MM.1S (cell line): ENCODE measurements around the gene TSPOAP1.

ENCODE experiments used
- EZH2phosphoT487 ChIP-seq: fragments of 300-600 bp; sonication (generic); IDR thresholded peaks from 2 replicates; pipeline ENCODE4 v1.6.1; 2018; ENCODE audit warnings: antibody characterized with exemption, low read length
- TF ChIP-seq, protein P1 (sequence below): fragments of 300-600 bp; sonication (generic); IDR thresholded peaks from 2 replicates; pipeline ENCODE4 v1.5.1; 2016; ENCODE audit warnings: antibody characterized with exemption, low read length, mixed read lengths

DNA sequence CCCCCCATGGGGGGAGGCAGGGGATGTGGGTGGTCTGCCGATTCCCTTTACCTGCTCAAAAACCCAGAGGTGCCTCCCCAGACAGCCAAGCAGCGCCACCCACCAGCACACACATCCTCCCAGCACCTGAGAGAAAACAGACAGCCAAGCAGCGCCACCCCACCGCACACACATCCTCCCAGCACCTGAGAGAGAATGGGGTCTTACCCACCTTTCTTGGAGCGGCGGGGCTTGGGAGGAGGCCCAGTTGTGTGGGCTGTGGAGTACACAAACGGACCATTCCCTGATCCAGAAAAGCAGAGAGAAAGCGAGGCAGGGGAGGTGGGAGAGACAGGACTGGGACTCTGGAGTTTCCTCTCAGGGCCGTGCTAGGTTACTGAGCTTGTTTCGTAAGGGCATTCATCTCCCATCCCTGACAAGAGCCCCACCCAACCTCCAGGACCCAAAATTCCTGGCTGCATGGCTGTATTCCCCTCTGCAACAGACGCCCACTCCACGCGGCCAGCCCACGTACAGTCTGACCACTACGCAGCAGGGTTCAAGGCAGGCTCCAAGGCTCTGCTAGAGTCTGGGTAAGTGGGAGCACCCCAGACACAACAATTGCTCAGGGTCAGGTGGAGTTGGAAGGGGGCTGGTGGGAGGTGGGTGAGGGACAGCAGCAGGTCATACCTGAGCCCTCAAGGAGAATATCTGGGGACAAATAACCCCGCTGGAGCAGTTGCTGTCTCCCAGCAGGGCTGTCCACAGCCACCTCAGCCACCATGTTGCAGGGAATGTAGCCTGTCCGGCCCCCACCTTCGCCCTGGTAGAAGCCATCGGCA lies 22.3 kb downstream of the TSPOAP1 start:
- TF ChIP-seq, protein P1, sequence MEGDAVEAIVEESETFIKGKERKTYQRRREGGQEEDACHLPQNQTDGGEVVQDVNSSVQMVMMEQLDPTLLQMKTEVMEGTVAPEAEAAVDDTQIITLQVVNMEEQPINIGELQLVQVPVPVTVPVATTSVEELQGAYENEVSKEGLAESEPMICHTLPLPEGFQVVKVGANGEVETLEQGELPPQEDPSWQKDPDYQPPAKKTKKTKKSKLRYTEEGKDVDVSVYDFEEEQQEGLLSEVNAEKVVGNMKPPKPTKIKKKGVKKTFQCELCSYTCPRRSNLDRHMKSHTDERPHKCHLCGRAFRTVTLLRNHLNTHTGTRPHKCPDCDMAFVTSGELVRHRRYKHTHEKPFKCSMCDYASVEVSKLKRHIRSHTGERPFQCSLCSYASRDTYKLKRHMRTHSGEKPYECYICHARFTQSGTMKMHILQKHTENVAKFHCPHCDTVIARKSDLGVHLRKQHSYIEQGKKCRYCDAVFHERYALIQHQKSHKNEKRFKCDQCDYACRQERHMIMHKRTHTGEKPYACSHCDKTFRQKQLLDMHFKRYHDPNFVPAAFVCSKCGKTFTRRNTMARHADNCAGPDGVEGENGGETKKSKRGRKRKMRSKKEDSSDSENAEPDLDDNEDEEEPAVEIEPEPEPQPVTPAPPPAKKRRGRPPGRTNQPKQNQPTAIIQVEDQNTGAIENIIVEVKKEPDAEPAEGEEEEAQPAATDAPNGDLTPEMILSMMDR = no peak
- TF ChIP-seq EZH2phosphoT487 = no peak
